ENCODE data around the gene ZNF598.

DNA sequence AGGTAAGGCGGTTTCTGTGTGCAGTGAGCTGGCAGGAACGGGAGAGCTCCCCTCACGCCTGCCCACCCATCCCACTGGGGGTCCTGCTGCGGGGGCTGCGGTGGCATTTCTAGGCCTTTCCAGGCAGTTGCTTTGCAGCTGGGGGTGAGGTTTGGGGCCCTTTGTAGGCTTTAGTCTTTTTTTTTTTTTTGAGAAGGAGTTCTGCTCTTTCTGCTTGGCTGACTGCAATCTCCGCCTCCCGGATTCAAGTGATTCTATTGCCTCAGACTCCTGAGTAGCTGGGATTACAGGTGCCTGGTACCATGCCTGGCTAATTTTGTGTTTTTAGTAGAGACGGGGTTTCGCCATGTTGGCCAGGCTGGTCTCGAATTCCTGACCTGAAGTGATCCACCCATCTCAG, 49.3 kb upstream of the ZNF598 start:
- TF ChIP-seq ZFP36 (IDR thresholded peaks at IDR 0.05; ENCODE audit: borderline replicate concordance, partially characterized antibody) = no peak
- no peak for TF ChIP-seq POLR2A (IDR thresholded peaks at IDR 0.05; ENCODE audit: low read length)
- TF ChIP-seq, protein P1, sequence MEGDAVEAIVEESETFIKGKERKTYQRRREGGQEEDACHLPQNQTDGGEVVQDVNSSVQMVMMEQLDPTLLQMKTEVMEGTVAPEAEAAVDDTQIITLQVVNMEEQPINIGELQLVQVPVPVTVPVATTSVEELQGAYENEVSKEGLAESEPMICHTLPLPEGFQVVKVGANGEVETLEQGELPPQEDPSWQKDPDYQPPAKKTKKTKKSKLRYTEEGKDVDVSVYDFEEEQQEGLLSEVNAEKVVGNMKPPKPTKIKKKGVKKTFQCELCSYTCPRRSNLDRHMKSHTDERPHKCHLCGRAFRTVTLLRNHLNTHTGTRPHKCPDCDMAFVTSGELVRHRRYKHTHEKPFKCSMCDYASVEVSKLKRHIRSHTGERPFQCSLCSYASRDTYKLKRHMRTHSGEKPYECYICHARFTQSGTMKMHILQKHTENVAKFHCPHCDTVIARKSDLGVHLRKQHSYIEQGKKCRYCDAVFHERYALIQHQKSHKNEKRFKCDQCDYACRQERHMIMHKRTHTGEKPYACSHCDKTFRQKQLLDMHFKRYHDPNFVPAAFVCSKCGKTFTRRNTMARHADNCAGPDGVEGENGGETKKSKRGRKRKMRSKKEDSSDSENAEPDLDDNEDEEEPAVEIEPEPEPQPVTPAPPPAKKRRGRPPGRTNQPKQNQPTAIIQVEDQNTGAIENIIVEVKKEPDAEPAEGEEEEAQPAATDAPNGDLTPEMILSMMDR (IDR thresholded peaks at IDR 0.05) = no peak
- TF ChIP-seq RAD21 (conservative IDR thresholded peaks at IDR 0.05 in 1 of 2, IDR thresholded peaks at IDR 0.05 in 1 of 2) = no peak
- TF ChIP-seq TP53 (CRISPR knock-in tag; IDR thresholded peaks at IDR 0.05) = no peak
- TF ChIP-seq ESRRA (IDR thresholded peaks at IDR 0.05; ENCODE audit: borderline replicate concordance, low read length) = no peak
- TF ChIP-seq CHD4 (IDR thresholded peaks at IDR 0.05; ENCODE audit: borderline replicate concordance) = no peak
- TF ChIP-seq, protein P2, sequence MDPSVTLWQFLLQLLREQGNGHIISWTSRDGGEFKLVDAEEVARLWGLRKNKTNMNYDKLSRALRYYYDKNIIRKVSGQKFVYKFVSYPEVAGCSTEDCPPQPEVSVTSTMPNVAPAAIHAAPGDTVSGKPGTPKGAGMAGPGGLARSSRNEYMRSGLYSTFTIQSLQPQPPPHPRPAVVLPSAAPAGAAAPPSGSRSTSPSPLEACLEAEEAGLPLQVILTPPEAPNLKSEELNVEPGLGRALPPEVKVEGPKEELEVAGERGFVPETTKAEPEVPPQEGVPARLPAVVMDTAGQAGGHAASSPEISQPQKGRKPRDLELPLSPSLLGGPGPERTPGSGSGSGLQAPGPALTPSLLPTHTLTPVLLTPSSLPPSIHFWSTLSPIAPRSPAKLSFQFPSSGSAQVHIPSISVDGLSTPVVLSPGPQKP (IDR thresholded peaks at IDR 0.05; ENCODE audit: low read depth, low read length) = no peak
- no peak for TF ChIP-seq RFX5 (IDR thresholded peaks at IDR 0.05)
- TF ChIP-seq JUNB (IDR thresholded peaks at IDR 0.05) = no peak
- no peak for TF ChIP-seq RCOR1 (IDR thresholded peaks at IDR 0.05; ENCODE audit: low read depth, low read length)
- no peak for TF ChIP-seq HOXA7 (CRISPR knock-in tag; IDR thresholded peaks at IDR 0.05)
- TF ChIP-seq JUN (IDR thresholded peaks at IDR 0.05) = no peak
- no peak for TF ChIP-seq PHF8 (IDR thresholded peaks at IDR 0.05; ENCODE audit: borderline replicate concordance, low read depth)
